HepG2 (cell line): ENCODE data around the gene DSC3. TPM values are rescaled to one million over a fixed set of nuclear protein-coding genes. Genes with fewer than 3 reads are reported as not detected.
A peak's percentile ranks its signal among the peaks of the same experiment; 100 is the strongest.

Source experiments
- GPN1 ChIP-seq: sonication (generic); formaldehyde crosslinking; IDR thresholded peaks from 2 replicates; pipeline ENCODE4 v1.5.1; 2020; ENCODE audit warnings: missing genetic modification reagents, borderline replicate concordance
- KDM5B ChIP-seq: sonication (generic); formaldehyde crosslinking; IDR thresholded peaks from 2 replicates; pipeline ENCODE4 v1.4.0; 2020; ENCODE audit warnings: missing genetic modification reagents, mild to moderate bottlenecking, borderline replicate concordance
- MED8 ChIP-seq: sonication (generic); formaldehyde crosslinking; IDR thresholded peaks from 2 replicates; pipeline ENCODE4 v1.8.1; 2023; ENCODE audit warnings: mild to moderate bottlenecking, missing genetic modification reagents; ENCODE audit not compliant: insufficient replicate concordance
- MIER2 ChIP-seq: IDR thresholded peaks from 2 replicates; pipeline ENCODE4 v1.6.1; 2016; ENCODE audit warnings: missing biosample characterization, missing genetic modification reagents
- PHF5A ChIP-seq: IDR thresholded peaks from one replicate; pipeline ENCODE4 v1.6.1; 2018; ENCODE audit warnings: low read depth, missing genetic modification reagents; ENCODE audit not compliant: unreplicated experiment
- RBM39 ChIP-seq: fragments of 200-400 bp; formaldehyde crosslinking; IDR thresholded peaks from one replicate; pipeline ENCODE4 v1.6.1; 2018; ENCODE audit warnings: antibody characterized with exemption, mild to moderate bottlenecking, low read depth, low read length; ENCODE audit not compliant: poor library complexity, severe bottlenecking
- REPIN1 ChIP-seq: sonication (generic); formaldehyde crosslinking; IDR thresholded peaks from 2 replicates; pipeline ENCODE4 v1.8.0; 2022; ENCODE audit warnings: missing genetic modification reagents, low read depth, mild to moderate bottlenecking, borderline replicate concordance
- SRSF4 ChIP-seq: fragments of 200-400 bp; formaldehyde crosslinking; IDR thresholded peaks from one replicate; pipeline ENCODE4 v1.6.1; 2018; ENCODE audit warnings: mild to moderate bottlenecking, low read depth, low read length, moderate library complexity; ENCODE audit not compliant: poor library complexity, severe bottlenecking
- YEATS4 ChIP-seq: sonication (generic); formaldehyde crosslinking; IDR thresholded peaks from 2 replicates; pipeline ENCODE4 v1.4.0; 2020; ENCODE audit warnings: missing genetic modification reagents, borderline replicate concordance
- ZBTB1 ChIP-seq: sonication (generic); formaldehyde crosslinking; IDR thresholded peaks from 2 replicates; pipeline ENCODE4 v1.4.0; 2020; ENCODE audit warnings: missing genetic modification reagents, borderline replicate concordance
- ZHX2 ChIP-seq, 2 experiments: sonication (generic) in 1 of 2; formaldehyde crosslinking in 1 of 2; IDR thresholded peaks; 2 replicates each; pipeline versions ENCODE4 v1.6.1 to v1.9.0; 2014 to 2022; ENCODE audit warnings: antibody characterized with exemption in 1 of 2, borderline replicate concordance in 1 of 2, inconsistent platforms in 1 of 2, low read depth in 1 of 2, missing genetic modification reagents in 1 of 2
- ZMAT3 ChIP-seq: sonication (generic); formaldehyde crosslinking; conservative IDR thresholded peaks from 2 replicates; pipeline ENCODE4 v1.7.0; 2021; ENCODE audit warnings: missing genetic modification reagents
- ZNF256 ChIP-seq: sonication (generic); formaldehyde crosslinking; conservative IDR thresholded peaks from 2 replicates; pipeline ENCODE4 v1.4.0; 2020; ENCODE audit warnings: missing genetic modification reagents
- ZNF343 ChIP-seq: sonication (generic); formaldehyde crosslinking; IDR thresholded peaks from 2 replicates; pipeline ENCODE4 v1.4.0; 2020; ENCODE audit warnings: mild to moderate bottlenecking, missing genetic modification reagents
- ZNF629 ChIP-seq: sonication (generic); formaldehyde crosslinking; conservative IDR thresholded peaks from 2 replicates; pipeline ENCODE4 v1.5.0; 2020; ENCODE audit warnings: missing genetic modification reagents
- ZNF710 ChIP-seq: sonication (generic); formaldehyde crosslinking; IDR thresholded peaks from 2 replicates; pipeline ENCODE4 v1.5.0; 2020; ENCODE audit warnings: mild to moderate bottlenecking, missing genetic modification reagents, borderline replicate concordance
- ZNF782 ChIP-seq: sonication (generic); formaldehyde crosslinking; IDR thresholded peaks from 2 replicates; pipeline ENCODE4 v1.4.0; 2020; ENCODE audit warnings: missing genetic modification reagents, mild to moderate bottlenecking, borderline replicate concordance
- ZNF792 ChIP-seq: IDR thresholded peaks from 2 replicates; pipeline ENCODE4 v1.6.1; 2016
- polyA plus RNA-seq, 8 experiments: library from polyadenylated mRNA; depleted of rRNA in 3 of 8; stranded (reverse) in 7 of 8; unstranded in 1 of 8; fragments of >200 nt; fragmentation: Illumina TruSeq in 4 of 8; extraction: Trizol in 4 of 8; gene quantifications; 2 replicates each; pipeline versions ENCODE4 v1.2.1 to v1.2.3, GENCODE V29; 2011 to 2016; ENCODE audit warnings: low read depth in 4 of 8, missing spikeins in 1 of 8, mixed read lengths in 1 of 8; ENCODE audit not compliant: insufficient read depth in 1 of 8
- total RNA-seq, 5 experiments: library from RNA; depleted of rRNA; stranded (reverse); fragments of >200 nt; fragmentation: Illumina TruSeq; extraction: Trizol; gene quantifications; 2 replicates each; pipeline ENCODE4 v1.2.3, GENCODE V29; 2016; ENCODE audit warnings: low read depth in 1 of 5
- TF ChIP-seq, protein P1 (sequence below): IDR thresholded peaks from 2 replicates; pipeline ENCODE4 v1.6.1; 2016
- TF ChIP-seq, protein P2 (sequence below): sonication (generic); formaldehyde crosslinking; IDR thresholded peaks from 2 replicates; pipeline ENCODE4 v1.5.0; 2020; ENCODE audit warnings: missing genetic modification reagents

DSC3 gene
- total and polyA plus RNA-seq, 2 of the 13 experiments (the other 11 are each of a cell fraction or from before 2014, with no cell fraction given), result 0.05 to 0.38 TPM

- no peak for TF ChIP-seq SRSF4
- TF ChIP-seq ZNF792 (CRISPR knock-in tag), result no peak
- TF ChIP-seq ZNF782 (CRISPR knock-in tag), result no peak
- TF ChIP-seq ZNF343, result no peak
- TF ChIP-seq, protein P1, sequence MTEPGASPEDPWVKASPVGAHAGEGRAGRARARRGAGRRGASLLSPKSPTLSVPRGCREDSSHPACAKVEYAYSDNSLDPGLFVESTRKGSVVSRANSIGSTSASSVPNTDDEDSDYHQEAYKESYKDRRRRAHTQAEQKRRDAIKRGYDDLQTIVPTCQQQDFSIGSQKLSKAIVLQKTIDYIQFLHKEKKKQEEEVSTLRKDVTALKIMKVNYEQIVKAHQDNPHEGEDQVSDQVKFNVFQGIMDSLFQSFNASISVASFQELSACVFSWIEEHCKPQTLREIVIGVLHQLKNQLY, result no peak
- TF ChIP-seq ZMAT3 (CRISPR knock-in tag), result no peak
- TF ChIP-seq ZNF256 (CRISPR knock-in tag), result no peak
- TF ChIP-seq KDM5B, result 0 out of 2 replicates have a peak, but pooled peaks have one; percentile 20
- TF ChIP-seq MED8 (CRISPR knock-in tag), result no peak
- TF ChIP-seq RBM39, result no peak
- TF ChIP-seq, protein P2, sequence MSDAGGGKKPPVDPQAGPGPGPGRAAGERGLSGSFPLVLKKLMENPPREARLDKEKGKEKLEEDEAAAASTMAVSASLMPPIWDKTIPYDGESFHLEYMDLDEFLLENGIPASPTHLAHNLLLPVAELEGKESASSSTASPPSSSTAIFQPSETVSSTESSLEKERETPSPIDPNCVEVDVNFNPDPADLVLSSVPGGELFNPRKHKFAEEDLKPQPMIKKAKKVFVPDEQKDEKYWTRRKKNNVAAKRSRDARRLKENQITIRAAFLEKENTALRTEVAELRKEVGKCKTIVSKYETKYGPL (CRISPR knock-in tag), result no peak
- TF ChIP-seq GPN1, result no peak
- 0 out of 2 replicates have a peak, but pooled peaks have one; percentile 30 for TF ChIP-seq YEATS4 (CRISPR knock-in tag)
- TF ChIP-seq ZBTB1 (CRISPR knock-in tag), result no peak
- no peak for TF ChIP-seq PHF5A (CRISPR knock-in tag)
- no peak for TF ChIP-seq ZNF629 (CRISPR knock-in tag)
- TF ChIP-seq REPIN1 (CRISPR knock-in tag), result peak; percentile 48; the same call in 1 of the 2 replicates
- no peak for TF ChIP-seq ZNF710 (CRISPR knock-in tag)
- no peak for TF ChIP-seq ZHX2 (IDR thresholded peaks at IDR 0.05; ENCODE audit: low read depth)
- no peak for TF ChIP-seq ZHX2 (CRISPR knock-in tag; IDR thresholded peaks at IDR 0.05; ENCODE audit: borderline replicate concordance)
- no peak for TF ChIP-seq MIER2 (CRISPR knock-in tag)
Measured at GRCh38 chr18:31042406-31043181, at the start of gene DSC3 (continued).
